HG02885 (cell line): ENCODE results near the gene FKBP15.
"Not testable (repeated sequence)": the region's sequence is repeated elsewhere in the genome, so short reads cannot be mapped to it uniquely, and the experiment has no call there.

ENCODE experiments used
- ATAC-seq: cut with Tn5 transposase; IDR thresholded peaks from one replicate; pipeline ENCODE4 v1.9.1; 2021; ENCODE audit warnings: mild to moderate bottlenecking; ENCODE audit not compliant: unreplicated experiment, poor library complexity

FKBP15 gene

GRCh38 chr9:113151696-113152630 is 69.1 kb downstream of the FKBP15 start:
- ATAC-seq = no peak

GRCh38 chr9:113150670-113151611 is 70.1 kb downstream of the FKBP15 start, which contains the start of gene SLC31A2:
SLC31A2 (plus strand) TSS chr9:113151007; CDS start chr9:113151075, 68 bp downstream.
- peak; percentile 98 for ATAC-seq

GRCh38 chr9:113149561-113149960 is 71.5 kb downstream of the FKBP15 start:
- ATAC-seq = not testable (repeated sequence)

- no peak for ATAC-seq
Observed at GRCh38 chr9:113148781-113149510, 72.1 kb downstream of the FKBP15 start.

GRCh38 chr9:113148372-113148705 is 72.7 kb downstream of the FKBP15 start:
- ATAC-seq = no peak

GRCh38 chr9:113143432-113144227 is 77.4 kb downstream of the FKBP15 start:
- no peak for ATAC-seq

GRCh38 chr9:113140896-113141295 is 80.2 kb downstream of the FKBP15 start:
- ATAC-seq = not testable (repeated sequence)

- ATAC-seq = no peak
Observed at GRCh38 chr9:113139953-113140352, 81.1 kb downstream of the FKBP15 start.

GRCh38 chr9:113139225-113139829 is 81.8 kb downstream of the FKBP15 start:
- no peak for ATAC-seq

GRCh38 chr9:113138760-113139159 is 82.3 kb downstream of the FKBP15 start:
- no peak for ATAC-seq

GRCh38 chr9:113137196-113138168 is 83.6 kb downstream of the FKBP15 start:
- no peak for ATAC-seq

GRCh38 chr9:113131689-113132151 is 89.4 kb downstream of the FKBP15 start:
- no peak for ATAC-seq

GRCh38 chr9:113129884-113130283 is 91.2 kb downstream of the FKBP15 start:
- no peak for ATAC-seq

GRCh38 chr9:113129466-113129865 is 91.6 kb downstream of the FKBP15 start:
- no peak for ATAC-seq

- ATAC-seq = no peak
Observed at GRCh38 chr9:113125386-113126035, 95.6 kb downstream of the FKBP15 start.

- ATAC-seq = not testable (repeated sequence)
Observed at GRCh38 chr9:113118829-113119228, 102.2 kb downstream of the FKBP15 start.
